H1 (cell line): ENCODE measurements around the gene KRT78. TPM values are rescaled to one million over a fixed set of nuclear protein-coding genes. Genes with fewer than 3 reads are reported as not detected.
A peak's percentile ranks its signal among the peaks of the same experiment; 100 is the strongest.

Experiments used
- CTCF ChIA-PET: fragments of 300-600 bp; sonication (Branson Sonifier 250); formaldehyde crosslinking; loops from one replicate; lab custom pipeline; 2021; ENCODE audit not compliant: partially characterized antibody; lab: Charles Lee
- POLR2A ChIA-PET: fragments of 300-600 bp; sonication (Branson Sonifier 250); formaldehyde crosslinking; loops from one replicate; lab custom pipeline; 2021; ENCODE audit warnings: inconsistent platforms; ENCODE audit not compliant: partially characterized antibody; lab: Charles Lee
- DNase-seq, 2 experiments: peaks; one replicate each; pipeline versions ENCODE4 v3.0.0 to v3.0.0-alpha.2; 2010 to 2022; ENCODE audit warnings: low spot score in 2 of 2, low read depth in 1 of 2, mixed read lengths in 1 of 2
- FAIRE-seq: peaks from 2 replicates; lab custom pipeline; 2011; peaks lifted over from hg19 to GRCh38; lab: Jason Lieb, UNC
- H2AFZ ChIP-seq: 2 replicates; pipeline ENCODE4 v1.8.1; 2012; ENCODE audit warnings: low read length, inconsistent platforms
- H2AK5ac ChIP-seq: 2 replicates; pipeline ENCODE4 v1.6.1; 2013; ENCODE audit warnings: low read depth, low read length
- H2BK120ac ChIP-seq: replicated peaks from 2 replicates; pipeline ENCODE3; 2013; ENCODE audit warnings: low read depth, low read length, inconsistent platforms
- H2BK12ac ChIP-seq: 2 replicates; pipeline ENCODE4 v1.6.1; 2013; ENCODE audit warnings: low read depth, low read length
- H2BK15ac ChIP-seq: 2 replicates; pipeline ENCODE4 v1.6.1; 2013; ENCODE audit warnings: low read length
- H2BK20ac ChIP-seq: 2 replicates; pipeline ENCODE4 v1.6.1; 2013; ENCODE audit warnings: low read length
- H2BK5ac ChIP-seq: 2 replicates; pipeline ENCODE4 v1.6.1; 2013; ENCODE audit warnings: low read depth, low read length
- H3K14ac ChIP-seq: 2 replicates; pipeline ENCODE4 v1.6.1; 2013; ENCODE audit warnings: inconsistent platforms; ENCODE audit not compliant: insufficient read length
- H3K18ac ChIP-seq: 2 replicates; pipeline ENCODE4 v1.6.1; 2013; ENCODE audit warnings: low read length; ENCODE audit errors: extremely low read depth
- H3K23ac ChIP-seq: 2 replicates; pipeline ENCODE4 v1.6.1; 2013; ENCODE audit warnings: inconsistent platforms; ENCODE audit not compliant: insufficient read length
- H3K23me2 ChIP-seq: 2 replicates; pipeline ENCODE4 v1.6.1; 2013; ENCODE audit warnings: low read depth, low read length
- H3K27ac ChIP-seq: 2 replicates; pipeline ENCODE4 v1.6.1; 2011; ENCODE audit warnings: low read depth, low read length, inconsistent platforms
- H3K27me3 ChIP-seq, 4 experiments: replicated peaks in 1 of 4; 1 replicate in 1 of 4; 2 replicates in 3 of 4; pipeline versions ENCODE4 v1.6.1 to v1.8.1; 2011 to 2013; ENCODE audit warnings: low read length in 3 of 4, mild to moderate bottlenecking in 3 of 4, inconsistent platforms in 2 of 4, mixed read lengths in 2 of 4, moderate library complexity in 1 of 4; ENCODE audit not compliant: control insufficient read depth in 3 of 4, insufficient read depth in 3 of 4; ENCODE audit errors: extremely low read depth in 1 of 4
- H3K36me3 ChIP-seq, 4 experiments: 2 replicates each; pipeline versions ENCODE4 v1.6.1 to v1.8.1; 2011 to 2013; ENCODE audit warnings: mild to moderate bottlenecking in 4 of 4, low read length in 3 of 4, moderate library complexity in 2 of 4, control low read depth in 1 of 4, inconsistent platforms in 1 of 4; ENCODE audit not compliant: insufficient read depth in 4 of 4, control insufficient read depth in 2 of 4
- H3K4ac ChIP-seq: replicated peaks from 2 replicates; pipeline ENCODE3; 2013; ENCODE audit warnings: low read length, low read depth, mixed read lengths, inconsistent platforms; ENCODE audit not compliant: insufficient read length
- H3K4me1 ChIP-seq, 4 experiments: replicated peaks in 1 of 4; 1 replicate in 1 of 4; 2 replicates in 3 of 4; pipeline versions ENCODE4 v1.6.1 to v1.8.1; 2011 to 2013; ENCODE audit warnings: low read length in 3 of 4, inconsistent platforms in 2 of 4, mixed read lengths in 1 of 4; ENCODE audit not compliant: insufficient read depth in 4 of 4, control insufficient read depth in 3 of 4
- H3K4me2 ChIP-seq, 2 experiments: 2 replicates each; pipeline versions ENCODE4 v1.6.1 to v1.8.1; 2011 to 2013; ENCODE audit warnings: low read depth in 2 of 2, low read length in 2 of 2, control low read depth in 1 of 2, inconsistent platforms in 1 of 2, mild to moderate bottlenecking in 1 of 2; ENCODE audit not compliant: insufficient read depth in 1 of 2
- H3K4me3 ChIP-seq, 4 experiments: fragments of 200-600, 300-600 bp in 1 of 4; sonication (generic), shearing (Covaris generic), sonication (Bioruptor Twin) in 1 of 4; 2 replicates each; pipeline versions ENCODE4 v1.5.1 to v1.8.1; 2011 to 2016; ENCODE audit warnings: low read length in 4 of 4, low read depth in 3 of 4, control low read depth in 2 of 4, inconsistent platforms in 2 of 4, mild to moderate bottlenecking in 2 of 4, mixed read lengths in 1 of 4, moderate library complexity in 1 of 4; ENCODE audit not compliant: insufficient read depth in 2 of 4; ENCODE audit errors: extremely low read depth in 1 of 4
- H3K56ac ChIP-seq: replicated peaks from 2 replicates; pipeline ENCODE3; 2013; ENCODE audit warnings: low read depth, mild to moderate bottlenecking, mixed read lengths, low read length, inconsistent platforms; ENCODE audit not compliant: insufficient read length
- H3K79me1 ChIP-seq: 2 replicates; pipeline ENCODE4 v1.6.1; 2013; ENCODE audit warnings: low read depth, low read length, control low read depth
- H3K79me2 ChIP-seq, 2 experiments: 2 replicates each; pipeline versions ENCODE4 v1.6.1 to v1.8.1; 2012 to 2013; ENCODE audit warnings: low read length in 2 of 2, mild to moderate bottlenecking in 2 of 2, inconsistent platforms in 1 of 2; ENCODE audit not compliant: insufficient read depth in 2 of 2, control insufficient read depth in 1 of 2
- H3K9ac ChIP-seq, 4 experiments: replicated peaks in 1 of 4; 1 replicate in 1 of 4; 2 replicates in 3 of 4; pipeline versions ENCODE4 v1.6.1 to v1.8.1; 2011 to 2013; ENCODE audit warnings: low read depth in 3 of 4, low read length in 3 of 4, control low read depth in 2 of 4, mild to moderate bottlenecking in 2 of 4, moderate library complexity in 2 of 4, inconsistent platforms in 1 of 4; ENCODE audit errors: extremely low read depth in 1 of 4
- H3K9me3 ChIP-seq, 2 experiments: 2 replicates each; pipeline versions ENCODE4 v1.6.1 to v1.8.1; 2012 to 2013; ENCODE audit warnings: mild to moderate bottlenecking in 2 of 2, moderate library complexity in 2 of 2, control low read depth in 1 of 2, inconsistent platforms in 1 of 2, low read depth in 1 of 2, low read length in 1 of 2, mixed read lengths in 1 of 2; ENCODE audit not compliant: insufficient read depth in 2 of 2
- H4K20me1 ChIP-seq, 2 experiments: replicated peaks in 1 of 2; 2 replicates each; pipeline versions ENCODE3 to v1.8.1; 2011 to 2013; ENCODE audit warnings: inconsistent platforms in 2 of 2, low read length in 2 of 2, mild to moderate bottlenecking in 1 of 2; ENCODE audit not compliant: insufficient read depth in 2 of 2, control insufficient read depth in 1 of 2
- H4K5ac ChIP-seq: 2 replicates; pipeline ENCODE4 v1.6.1; 2013; ENCODE audit warnings: low read length, low read depth, mixed read lengths, inconsistent platforms; ENCODE audit not compliant: insufficient read length
- H4K8ac ChIP-seq: 2 replicates; pipeline ENCODE4 v1.8.0; 2013; ENCODE audit warnings: mild to moderate bottlenecking, moderate library complexity, low read length, inconsistent platforms; ENCODE audit not compliant: insufficient read depth; ENCODE audit errors: extremely low read depth
- H4K91ac ChIP-seq: replicated peaks from 2 replicates; pipeline ENCODE3; 2013; ENCODE audit warnings: low read length, mixed read lengths, inconsistent platforms; ENCODE audit not compliant: insufficient read length
- CTBP2 ChIP-seq: IDR thresholded peaks from 2 replicates; pipeline ENCODE4 v1.7.0; 2011; ENCODE audit warnings: borderline replicate concordance, mild to moderate bottlenecking, moderate library complexity, mixed read lengths, low read length; ENCODE audit not compliant: insufficient read depth, insufficient read length
- GABPA ChIP-seq: IDR thresholded peaks from 2 replicates; pipeline ENCODE4 v1.6.1; 2011; ENCODE audit warnings: mild to moderate bottlenecking, low read length, moderate library complexity, borderline replicate concordance; ENCODE audit not compliant: insufficient read depth
- JUND ChIP-seq: IDR thresholded peaks from 2 replicates; pipeline ENCODE4 v1.6.1; 2011; ENCODE audit warnings: mild to moderate bottlenecking, improper control_type of control experiment, low read length
- KDM4A ChIP-seq: IDR thresholded peaks from one replicate; pipeline ENCODE4 v1.7.1; 2012; ENCODE audit warnings: low read depth, mild to moderate bottlenecking, moderate library complexity, low read length, inconsistent platforms; ENCODE audit not compliant: severe bottlenecking
- POLR2AphosphoS5 ChIP-seq: IDR thresholded peaks from 2 replicates; pipeline ENCODE4 v1.6.1; 2011; ENCODE audit warnings: low read depth, low read length
- SP1 ChIP-seq: IDR thresholded peaks from 2 replicates; pipeline ENCODE4 v1.6.1; 2011; ENCODE audit warnings: low read depth, low read length
- TBP ChIP-seq: IDR thresholded peaks from 2 replicates; pipeline ENCODE4 v1.6.1; 2011; ENCODE audit warnings: low read depth, low read length, improper control_type of control experiment
- YY1 ChIP-seq: IDR thresholded peaks from 2 replicates; pipeline ENCODE4 v1.6.1; 2011; ENCODE audit warnings: low read depth, mild to moderate bottlenecking, low read length
- WGBS, 2 experiments: shearing (Covaris generic) in 1 of 2; methylation state at CpG; one replicate each; pipeline versions ENCODE4 v1.1.6 to v1.1.7; 2013 to 2015; ENCODE audit warnings: low lambda C conversion rate in 2 of 2, mixed read lengths in 2 of 2, inconsistent platforms in 1 of 2, low coverage in 1 of 2, missing lambda C conversion rate in 1 of 2; ENCODE audit not compliant: insufficient replicate concordance in 2 of 2, insufficient coverage in 1 of 2, insufficient read length in 1 of 2; ENCODE audit errors: extremely low coverage in 1 of 2, missing lambda C conversion rate in 1 of 2; 5-methylcytosine and 5-hydroxymethylcytosine counted together
- polyA plus RNA-seq, 7 experiments: library from polyadenylated mRNA; depleted of rRNA in 3 of 7; stranded (reverse) in 5 of 7; unstranded in 2 of 7; fragments of >200 nt in 5 of 7; fragments of 200-250 nt in 2 of 7; gene quantifications; 1 replicate in 5 of 7; 2 replicates in 1 of 7; 4 replicates in 1 of 7; pipeline versions ENCODE4 v1.2.1 to v1.2.3, GENCODE V29; 2011 to 2013; ENCODE audit warnings: missing spikeins in 2 of 7, mixed read lengths in 2 of 7
- total RNA-seq: library from RNA; stranded (reverse); fragmentation: NEBNext Ultra II Directional; extraction: Animal tissue kit (Norgen Biotek cat#: 25700); gene quantifications from 2 replicates; pipeline ENCODE4 v1.2.1, GENCODE V29; 2021

Gene KRT78
- total and polyA plus RNA-seq, 2 of the 8 experiments (the other 6 are each of a cell fraction or from before 2014, with no cell fraction given): not detected

DNA sequence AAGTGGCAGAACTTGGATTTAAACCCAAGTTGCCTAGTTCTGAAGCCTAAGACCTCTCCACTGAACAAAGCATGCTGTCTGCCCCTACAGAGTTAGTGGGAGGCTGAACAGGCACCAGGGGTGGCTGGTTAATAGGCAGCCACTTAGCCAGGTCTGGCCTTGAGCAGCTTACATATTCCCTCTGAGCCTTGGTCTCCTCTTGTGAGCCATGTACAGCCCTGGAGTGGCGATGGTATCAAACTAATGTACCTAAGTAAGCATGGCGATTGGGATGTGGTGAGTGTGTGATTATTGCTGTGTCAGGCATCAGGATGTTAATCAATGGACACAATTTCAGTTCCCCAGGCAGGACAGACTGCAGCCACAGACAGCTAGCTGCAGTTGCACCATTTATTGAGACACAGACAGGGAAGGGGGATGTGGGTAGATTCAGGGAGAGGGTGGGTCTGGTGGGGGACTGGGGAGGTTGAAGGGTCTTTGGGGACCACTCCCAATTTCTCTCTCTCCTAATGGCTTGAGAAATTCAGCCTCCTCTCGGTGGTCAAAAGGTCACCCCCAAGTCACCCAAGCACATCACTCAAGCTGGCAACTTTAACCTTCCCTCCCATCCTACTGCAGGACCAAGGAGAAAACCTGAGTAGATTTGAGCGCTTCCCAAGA is 27.6 kb downstream of the KRT78 start:
- H2BK20ac ChIP-seq: no peak overlapping the region
- no peak for TF ChIP-seq KDM4A
- no peak for TF ChIP-seq POLR2AphosphoS5
- no peak for TF ChIP-seq GABPA
- no peak for TF ChIP-seq TBP
- TF ChIP-seq CTBP2: no peak
- TF ChIP-seq JUND: no peak
- no peak for TF ChIP-seq SP1
- TF ChIP-seq YY1: no peak
- 86% methylated on average over 3 of the region's 4 CpGs; no CpG with 5 or more reads in 1 of the 2 experiments for WGBS, 2 experiments
- no peaks in the 10 kb centered on the region for H3K4me1 ChIP-seq
- no peak overlapping the region for H3K9ac ChIP-seq
- ChIA-PET POLR2A (no interaction called here), CTCF (interaction anchor here (1.1 to 2.0 kb wide), 6 partner anchors 18 to 235 kb away, joined by 3 to 7 read pairs (median 3); no protein-coding TSS in a partner anchor)
- H2BK5ac ChIP-seq: peak overlapping the region; percentile 47; the same call in 1 of the 2 replicates
- no peaks in the 10 kb centered on the region for H3K79me2 ChIP-seq
- H4K91ac ChIP-seq: no peak overlapping the region
- no peak overlapping the region for H4K5ac ChIP-seq
- H3K36me3 ChIP-seq: no peaks in the 10 kb centered on the region
- no peaks in the 10 kb centered on the region for H4K20me1 ChIP-seq
- FAIRE-seq (no peak), DNase-seq (no peak)
- no peak overlapping the region for H3K56ac ChIP-seq
- H2BK12ac ChIP-seq: no peak overlapping the region
- H2BK120ac ChIP-seq: no peak overlapping the region
- no peak overlapping the region for H2AFZ ChIP-seq
- H3K27ac ChIP-seq: no peak overlapping the region
- no peak overlapping the region for H3K4me3 ChIP-seq
- no peak overlapping the region for H3K23ac ChIP-seq
- H3K79me1 ChIP-seq: no peaks in the 10 kb centered on the region
- no peak overlapping the region for H3K4me2 ChIP-seq
- no peak overlapping the region for H2BK15ac ChIP-seq
- H2AK5ac ChIP-seq: no peak overlapping the region
- H3K14ac ChIP-seq: no peak overlapping the region
- no peak overlapping the region for H3K4ac ChIP-seq
- H3K27me3 ChIP-seq: 0 out of 7 replicates have a peak, but pooled peaks cover 0 to 2% (median 0%) of the 10 kb centered on the region in 4 experiments
- H3K23me2 ChIP-seq: no peaks in the 10 kb centered on the region
- no peak overlapping the region for H3K18ac ChIP-seq
- H4K8ac ChIP-seq: no peak overlapping the region
- H3K9me3 ChIP-seq: no peaks in the 10 kb centered on the region
